PC-3 (cell line): ENCODE data around the gene PRRT1B. TPM values are rescaled to one million over a fixed set of nuclear protein-coding genes. Genes with fewer than 3 reads are reported as not detected.

Source experiments
- ATAC-seq: fragments of 200-7000 bp; cut with Tn5 transposase; 2 replicates; pipeline ENCODE4 v1.9.1; 2020; ENCODE audit warnings: mild to moderate bottlenecking, moderate library complexity
- BruUV-seq: library from RNA; stranded (reverse); fragments of 400-500 nt; replicated peaks from 2 replicates; lab custom pipeline; 2021; lab: Mats Ljungman, UMichigan
- CTCF ChIA-PET: fragments of 300-600 bp; sonication (Branson Sonifier 250); formaldehyde crosslinking; loops from one replicate; lab custom pipeline; 2022; ENCODE audit warnings: antibody characterized with exemption; lab: Charles Lee
- POLR2A ChIA-PET: fragments of 300-600 bp; sonication (Branson Sonifier 250); formaldehyde crosslinking; loops from one replicate; lab custom pipeline; 2022; ENCODE audit warnings: antibody characterized with exemption; ENCODE audit not compliant: unreplicated experiment; lab: Charles Lee
- DNase-seq: peaks from one replicate; pipeline ENCODE4 v3.0.0-alpha.2; 2015
- H2AFZ ChIP-seq: fragments of 300-600 bp; sonication (generic); 2 replicates; pipeline ENCODE4 v1.6.0; 2016; ENCODE audit warnings: antibody characterized with exemption, low read length
- H3F3A ChIP-seq: fragments of 300-600 bp; sonication (generic); one replicate; pipeline ENCODE4 v1.6.0; 2017; ENCODE audit warnings: antibody characterized with exemption, low read length, control low read depth, mild to moderate bottlenecking; ENCODE audit not compliant: unreplicated experiment
- H3K27ac ChIP-seq: fragments of 300-600 bp; sonication (generic); 2 replicates; pipeline ENCODE4 v1.5.1; 2016; ENCODE audit warnings: mild to moderate bottlenecking, low read length
- H3K27me3 ChIP-seq: fragments of 300-600 bp; sonication (generic); 2 replicates; pipeline ENCODE4 v1.6.1; 2016; ENCODE audit warnings: low read length, mixed read lengths
- H3K36me3 ChIP-seq: fragments of 300-600 bp; sonication (generic); 2 replicates; pipeline ENCODE4 v1.6.1; 2016; ENCODE audit warnings: low read depth, mixed run types, low read length, mixed read lengths
- H3K4me1 ChIP-seq: fragments of 300-600 bp; sonication (generic); 2 replicates; pipeline ENCODE4 v1.5.1; 2016; ENCODE audit warnings: low read length; ENCODE audit not compliant: insufficient read depth
- H3K4me2 ChIP-seq: fragments of 300-600 bp; sonication (generic); 2 replicates; pipeline ENCODE4 v1.6.0; 2016; ENCODE audit warnings: low read length
- H3K4me3 ChIP-seq: fragments of 300-600 bp; sonication (generic); 2 replicates; pipeline ENCODE4 v1.5.1; 2016; ENCODE audit warnings: mild to moderate bottlenecking, low read length, mixed read lengths
- H3K79me2 ChIP-seq: fragments of 300-600 bp; sonication (generic); 2 replicates; pipeline ENCODE4 v1.6.1; 2017; ENCODE audit warnings: low read length, mixed read lengths
- H3K9ac ChIP-seq: fragments of 300-600 bp; sonication (generic); 2 replicates; pipeline ENCODE4 v1.6.0; 2016; ENCODE audit warnings: mild to moderate bottlenecking, low read length
- H3K9me2 ChIP-seq: fragments of 300-600 bp; sonication (generic); replicated peaks from 2 replicates; pipeline ENCODE4 v1.6.1; 2016; ENCODE audit warnings: mixed run types, low read length, mixed read lengths
- H3K9me3 ChIP-seq: fragments of 300-600 bp; sonication (generic); 2 replicates; pipeline ENCODE4 v1.6.1; 2016; ENCODE audit warnings: low read length, mixed read lengths
- H4K20me1 ChIP-seq: fragments of 300-600 bp; sonication (generic); 2 replicates; pipeline ENCODE4 v1.6.1; 2016; ENCODE audit warnings: low read length, mixed read lengths
- EZH2 ChIP-seq: fragments of 300-600 bp; sonication (generic); IDR thresholded peaks from one replicate; pipeline ENCODE4 v1.6.1; 2017; ENCODE audit warnings: antibody characterized with exemption, mild to moderate bottlenecking, low read length; ENCODE audit not compliant: unreplicated experiment
- EZH2phosphoT487 ChIP-seq: fragments of 300-600 bp; sonication (generic); IDR thresholded peaks from 2 replicates; pipeline ENCODE4 v1.6.1; 2018; ENCODE audit warnings: mild to moderate bottlenecking, antibody characterized with exemption, low read length, borderline replicate concordance
- intact Hi-C: fragments of 100-400 bp; cut with micrococcal nuclease; formaldehyde crosslinking; loops from 2 replicates; pipeline ENCODE4 v1.9.0; 2023
- total RNA-seq: library from RNA; depleted of rRNA; stranded (reverse); fragments of >200 nt; gene quantifications from 2 replicates; pipeline ENCODE4 v1.2.3, GENCODE V29; 2014
- TF ChIP-seq, protein P1 (sequence below): fragments of 300-600 bp; sonication (generic); conservative IDR thresholded peaks from 2 replicates; pipeline ENCODE4 v1.5.1; 2017; ENCODE audit warnings: antibody characterized with exemption, low read depth, mild to moderate bottlenecking, low read length

The PRRT1B gene
- total RNA-seq, 1 experiment from 2014 or later: not detected

DNA sequence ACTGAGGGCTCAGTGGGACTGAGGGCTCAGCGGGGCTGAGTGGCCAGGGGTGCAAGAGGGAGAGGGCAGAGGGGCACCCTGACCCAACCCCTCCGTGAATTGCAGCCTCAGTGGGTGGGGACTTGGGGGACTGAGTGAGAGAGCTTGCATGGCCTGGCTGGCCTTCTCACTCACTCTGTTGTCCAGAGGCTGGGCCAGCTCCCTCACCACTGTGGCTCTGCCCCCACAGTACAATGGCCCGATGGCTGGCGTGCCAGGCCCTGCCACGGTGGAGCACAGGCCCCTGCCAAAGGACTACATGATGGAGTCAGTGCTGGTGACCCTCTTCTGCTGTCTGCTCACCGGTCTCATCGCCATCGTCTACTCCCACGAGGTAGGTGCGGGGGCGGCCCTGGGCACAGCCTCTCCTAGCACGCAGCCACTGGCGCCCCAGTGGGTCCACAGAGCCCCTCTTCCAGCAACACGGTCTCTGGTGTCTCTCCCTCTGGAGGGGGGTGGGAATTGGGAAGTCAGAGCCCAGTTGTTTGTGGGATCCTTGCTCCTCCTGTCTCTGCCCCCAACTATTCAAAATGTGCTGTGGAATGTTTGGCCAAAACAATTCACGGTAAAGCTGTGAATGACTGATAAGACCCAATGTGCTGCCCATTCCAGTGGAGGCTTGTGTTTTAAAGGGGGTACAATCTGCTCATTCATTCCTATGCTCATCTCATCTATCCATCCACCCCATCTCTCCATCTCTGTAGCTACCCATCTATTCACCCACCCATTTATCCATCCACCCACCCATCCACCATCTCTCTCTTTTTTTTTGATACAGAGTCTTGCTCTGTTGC lies 10.7 kb downstream of the PRRT1B start:
- no peak overlapping the region for H3K4me2 ChIP-seq
- intact Hi-C loops: no loop called here
- no peak overlapping the region for H3K9ac ChIP-seq
- H2AFZ ChIP-seq: no peak overlapping the region
- no peaks in the 10 kb centered on the region for H3K79me2 ChIP-seq
- H3K9me2 ChIP-seq: no peaks in the 10 kb centered on the region
- TF ChIP-seq, protein P1, sequence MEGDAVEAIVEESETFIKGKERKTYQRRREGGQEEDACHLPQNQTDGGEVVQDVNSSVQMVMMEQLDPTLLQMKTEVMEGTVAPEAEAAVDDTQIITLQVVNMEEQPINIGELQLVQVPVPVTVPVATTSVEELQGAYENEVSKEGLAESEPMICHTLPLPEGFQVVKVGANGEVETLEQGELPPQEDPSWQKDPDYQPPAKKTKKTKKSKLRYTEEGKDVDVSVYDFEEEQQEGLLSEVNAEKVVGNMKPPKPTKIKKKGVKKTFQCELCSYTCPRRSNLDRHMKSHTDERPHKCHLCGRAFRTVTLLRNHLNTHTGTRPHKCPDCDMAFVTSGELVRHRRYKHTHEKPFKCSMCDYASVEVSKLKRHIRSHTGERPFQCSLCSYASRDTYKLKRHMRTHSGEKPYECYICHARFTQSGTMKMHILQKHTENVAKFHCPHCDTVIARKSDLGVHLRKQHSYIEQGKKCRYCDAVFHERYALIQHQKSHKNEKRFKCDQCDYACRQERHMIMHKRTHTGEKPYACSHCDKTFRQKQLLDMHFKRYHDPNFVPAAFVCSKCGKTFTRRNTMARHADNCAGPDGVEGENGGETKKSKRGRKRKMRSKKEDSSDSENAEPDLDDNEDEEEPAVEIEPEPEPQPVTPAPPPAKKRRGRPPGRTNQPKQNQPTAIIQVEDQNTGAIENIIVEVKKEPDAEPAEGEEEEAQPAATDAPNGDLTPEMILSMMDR: no peak
- no peak for TF ChIP-seq EZH2
- no peak for TF ChIP-seq EZH2phosphoT487
- POLR2A ChIA-PET: no interaction called here
- no peaks in the 10 kb centered on the region for H4K20me1 ChIP-seq
- no peak overlapping the region for H3K27ac ChIP-seq
- H3K4me3 ChIP-seq: no peak overlapping the region
- 0 out of 2 replicates have a peak, but pooled peaks cover 2% of the 10 kb centered on the region for H3K4me1 ChIP-seq
- no TSS peak for BruUV-seq
- H3K36me3 ChIP-seq: no peaks in the 10 kb centered on the region
- no peaks in the 10 kb centered on the region for H3F3A ChIP-seq
- ATAC-seq: no peak
- no peaks in the 10 kb centered on the region for H3K27me3 ChIP-seq
- DNase-seq: no peak
- CTCF ChIA-PET: no interaction called here
- H3K9me3 ChIP-seq: no peaks in the 10 kb centered on the region

DNA sequence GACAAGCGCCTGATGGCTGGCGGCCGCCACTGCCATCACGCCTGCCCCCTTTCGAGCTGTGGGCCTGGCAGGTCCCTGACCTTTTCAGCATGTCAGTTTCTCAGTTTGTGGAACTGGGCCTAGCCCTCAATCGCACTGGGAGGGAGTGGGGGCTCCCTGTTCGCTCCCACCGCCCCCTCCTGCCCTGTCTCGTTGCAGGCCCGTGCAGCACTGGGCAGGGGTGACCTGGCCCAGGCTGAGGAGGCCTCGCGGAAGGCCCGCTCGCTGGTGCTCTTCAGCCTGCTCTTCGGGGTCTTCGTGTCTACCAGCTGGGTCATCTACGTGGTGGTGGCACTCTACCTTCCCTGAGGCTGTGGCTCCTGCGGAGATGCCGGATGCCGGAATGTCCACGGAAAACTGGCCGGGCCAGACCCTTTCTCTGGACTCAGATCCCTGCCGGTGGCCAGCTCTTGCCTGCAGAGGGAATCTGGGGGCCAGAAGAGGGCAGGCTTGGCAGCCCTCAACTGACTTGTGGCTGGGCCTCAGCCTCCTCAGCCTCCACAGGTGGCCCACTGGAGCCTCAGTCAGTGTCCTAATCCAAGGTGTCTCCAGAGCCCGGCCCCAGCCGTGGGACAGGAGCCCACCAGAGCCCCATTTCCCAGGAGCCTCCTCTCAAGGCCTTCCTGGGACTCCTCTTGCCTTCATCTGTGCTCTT lies 12.7 kb downstream of the PRRT1B start:
- intact Hi-C loops: no loop called here
- Histone ChIP-seq H3K4me1 (peaks cover 12% of the 10 kb centered on the region), H3K79me2 (no peaks in the 10 kb centered on the region), H3K4me3 (no peak overlapping the region), H4K20me1 (no peaks in the 10 kb centered on the region), H3K4me2 (no peak overlapping the region), H2AFZ (no peak overlapping the region), H3K36me3 (no peaks in the 10 kb centered on the region), H3K9me3 (no peaks in the 10 kb centered on the region), H3K9ac (no peak overlapping the region), H3K27ac (no peak overlapping the region), H3K9me2 (no peaks in the 10 kb centered on the region), H3F3A (no peaks in the 10 kb centered on the region), H3K27me3 (no peaks in the 10 kb centered on the region)
- ATAC-seq: no peak
- BruUV-seq: no TSS peak
- CTCF ChIA-PET: no interaction called here
- no peak for DNase-seq
- TF ChIP-seq, protein P1: no peak
- TF ChIP-seq EZH2phosphoT487 (no peak), EZH2 (no peak)
- POLR2A ChIA-PET: no interaction called here
